ENCODE data around the gene SCYGR5.

- TF ChIP-seq POLR2A (IDR thresholded peaks at IDR 0.05; ENCODE audit: low read depth) (no peak), CTCF (IDR thresholded peaks at IDR 0.05) (no peak), POLR2AphosphoS5 (IDR thresholded peaks at IDR 0.05) (peak in 1 of 2 donors; percentile 41), EP300 (IDR thresholded peaks at IDR 0.05) (no peak)
These were observed 11.2 kb upstream of the SCYGR5 start for GRCh38 chr2:227655454-227655853.

All from esophagus muscularis mucosa (tissue), 4 donors.